Neuronal stem cell (in vitro differentiated cells): ENCODE measurements around the gene ARAP1.

Experiments
- DNase-seq: peaks from one replicate; pipeline ENCODE4 v3.0.0-alpha.2; 2013; ENCODE audit warnings: low spot score
- H2AFZ ChIP-seq: one replicate; pipeline ENCODE4 v1.6.1; 2013; ENCODE audit warnings: mild to moderate bottlenecking, low read length, inconsistent platforms
- H2AK5ac ChIP-seq: 2 replicates; pipeline ENCODE4 v1.6.1; 2013; ENCODE audit warnings: low read depth, mild to moderate bottlenecking, inconsistent platforms, low read length, moderate library complexity, mixed read lengths
- H2BK120ac ChIP-seq: 2 replicates; pipeline ENCODE4 v1.6.1; 2013; ENCODE audit warnings: low read depth, mild to moderate bottlenecking, inconsistent platforms, low read length, moderate library complexity, mixed read lengths
- H2BK12ac ChIP-seq: one replicate; pipeline ENCODE4 v1.6.1; 2013; ENCODE audit warnings: low read length, inconsistent platforms
- H2BK15ac ChIP-seq: 2 replicates; pipeline ENCODE4 v1.6.1; 2013; ENCODE audit warnings: mild to moderate bottlenecking, low read length, inconsistent platforms, mixed read lengths
- H2BK5ac ChIP-seq: one replicate; pipeline ENCODE4 v1.6.1; 2013; ENCODE audit warnings: inconsistent platforms, mild to moderate bottlenecking, low read length, moderate library complexity
- H3K14ac ChIP-seq: one replicate; pipeline ENCODE4 v1.6.1; 2013; ENCODE audit warnings: low read length, inconsistent platforms
- H3K18ac ChIP-seq: 2 replicates; pipeline ENCODE4 v1.6.1; 2013; ENCODE audit warnings: low read length, inconsistent platforms
- H3K23ac ChIP-seq: 2 replicates; pipeline ENCODE4 v1.6.1; 2013; ENCODE audit warnings: low read depth, mild to moderate bottlenecking, mixed read lengths, low read length, inconsistent platforms; ENCODE audit not compliant: poor library complexity
- H3K27ac ChIP-seq: replicated peaks from 3 replicates; pipeline ENCODE4 v1.5.1; 2013; ENCODE audit warnings: low read length, inconsistent platforms
- H3K27me3 ChIP-seq, 3 experiments: 2 replicates each; pipeline ENCODE4 v1.6.1; 2013; ENCODE audit warnings: low read length in 3 of 3, mild to moderate bottlenecking in 2 of 3, inconsistent platforms in 1 of 3, low read depth in 1 of 3, mixed read lengths in 1 of 3, moderate library complexity in 1 of 3; ENCODE audit not compliant: control insufficient read depth in 3 of 3, insufficient read depth in 3 of 3
- H3K36me3 ChIP-seq, 2 donors: replicated peaks in 1 of 2; 2 replicates each; pipeline ENCODE4 v1.6.1; 2013; ENCODE audit warnings: low read length in 2 of 2; ENCODE audit not compliant: control insufficient read depth in 2 of 2, insufficient read depth in 2 of 2
- H3K4ac ChIP-seq: 2 replicates; pipeline ENCODE4 v1.6.1; 2013; ENCODE audit warnings: inconsistent platforms, mild to moderate bottlenecking, low read length, moderate library complexity
- H3K4me1 ChIP-seq, 2 donors: 1 replicate in 1 of 2; 2 replicates in 1 of 2; pipeline ENCODE4 v1.6.1; 2013; ENCODE audit warnings: low read length in 2 of 2, low read depth in 1 of 2; ENCODE audit not compliant: control insufficient read depth in 2 of 2, insufficient read depth in 1 of 2
- H3K4me2 ChIP-seq: one replicate; pipeline ENCODE4 v1.6.1; 2013; ENCODE audit warnings: mild to moderate bottlenecking, low read length, inconsistent platforms; ENCODE audit not compliant: insufficient read depth, poor library complexity, severe bottlenecking
- H3K4me3 ChIP-seq, 2 donors: 2 replicates each; pipeline ENCODE4 v1.5.1; 2013; ENCODE audit warnings: low read length in 2 of 2, mild to moderate bottlenecking in 2 of 2, inconsistent platforms in 1 of 2, moderate library complexity in 1 of 2
- H3K79me1 ChIP-seq: one replicate; pipeline ENCODE4 v1.6.1; 2013; ENCODE audit warnings: low read depth, mild to moderate bottlenecking, inconsistent platforms, low read length, moderate library complexity
- H3K9ac ChIP-seq: one replicate; pipeline ENCODE4 v1.6.1; 2013; ENCODE audit warnings: mild to moderate bottlenecking, low read depth, low read length, inconsistent platforms; ENCODE audit not compliant: poor library complexity
- H3K9me3 ChIP-seq, 2 donors: replicated peaks in 1 of 2; 2 replicates each; pipeline versions ENCODE3 to v1.6.1; 2013; ENCODE audit warnings: low read length in 2 of 2, mild to moderate bottlenecking in 2 of 2, inconsistent platforms in 1 of 2, low read depth in 1 of 2, mixed read lengths in 1 of 2, moderate library complexity in 1 of 2; ENCODE audit not compliant: control insufficient read depth in 2 of 2, insufficient read depth in 1 of 2
- H4K8ac ChIP-seq: one replicate; pipeline ENCODE4 v1.6.1; 2013; ENCODE audit warnings: low read depth, mild to moderate bottlenecking, inconsistent platforms, low read length, moderate library complexity
- H4K91ac ChIP-seq: one replicate; pipeline ENCODE4 v1.6.1; 2013; ENCODE audit warnings: low read length, low read depth, mild to moderate bottlenecking, inconsistent platforms; ENCODE audit not compliant: poor library complexity
- WGBS, 2 donors: extraction: QIAGEN DNeasy Blood & Tissue Kit; methylation state at CpG; one replicate each; pipeline ENCODE4 v1.1.7; 2013; ENCODE audit warnings: missing lambda C conversion rate in 2 of 2, mixed read lengths in 1 of 2; ENCODE audit not compliant: insufficient read length in 2 of 2, insufficient replicate concordance in 1 of 2; ENCODE audit errors: extremely low coverage in 2 of 2; 5-methylcytosine and 5-hydroxymethylcytosine counted together

Gene ARAP1

DNA sequence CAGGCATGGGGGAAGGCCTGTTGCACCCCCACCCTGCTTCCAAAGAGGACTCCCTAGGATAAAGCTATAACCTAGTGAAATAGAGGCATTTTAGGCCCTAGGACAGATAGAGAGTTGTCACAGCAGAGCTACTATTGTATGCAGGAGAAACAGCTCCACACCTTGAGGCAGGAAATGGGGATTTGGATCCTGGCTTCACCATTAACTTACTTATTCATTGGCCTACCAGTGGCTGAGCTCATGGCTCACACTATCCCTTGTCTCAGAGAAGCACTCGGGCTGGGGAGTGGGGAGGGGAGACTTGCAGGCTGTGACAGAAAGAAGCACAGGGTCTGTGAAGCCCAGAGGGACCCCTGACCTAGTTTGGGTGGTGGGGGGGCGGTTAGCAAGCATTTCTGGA lies 77.0 kb downstream of the ARAP1 start:
- H3K14ac ChIP-seq: no peak overlapping the region
- H2AFZ ChIP-seq: no peak overlapping the region
- peaks cover 3 to 8% of the 10 kb centered on the region in 2 donors for H3K4me1 ChIP-seq
- no peak overlapping the region for H3K4me3 ChIP-seq
- no peaks in the 10 kb centered on the region for H3K9me3 ChIP-seq
- no peak overlapping the region for H3K9ac ChIP-seq
- no peak overlapping the region for H2BK15ac ChIP-seq
- no peak overlapping the region for H3K4ac ChIP-seq
- H3K36me3 ChIP-seq: no peaks in the 10 kb centered on the region
- no peak overlapping the region for H4K8ac ChIP-seq
- H3K79me1 ChIP-seq: no peaks in the 10 kb centered on the region
- H4K91ac ChIP-seq: no peak overlapping the region
- H2BK120ac ChIP-seq: no peak overlapping the region
- no CpG with 5 or more reads among the region's 2 CpGs for WGBS, 2 donors
- H3K27me3 ChIP-seq: peaks cover 0 to 91% (median 48%) of the 10 kb centered on the region in 3 experiments
- H3K4me2 ChIP-seq: no peak overlapping the region
- no peak overlapping the region for H2AK5ac ChIP-seq
- peak overlapping the region; percentile 59 for H2BK5ac ChIP-seq
- no peak overlapping the region for H3K23ac ChIP-seq
- no peak overlapping the region for H2BK12ac ChIP-seq
- DNase-seq: no peak
- no peak overlapping the region for H3K18ac ChIP-seq
- no peak overlapping the region for H3K27ac ChIP-seq

DNA sequence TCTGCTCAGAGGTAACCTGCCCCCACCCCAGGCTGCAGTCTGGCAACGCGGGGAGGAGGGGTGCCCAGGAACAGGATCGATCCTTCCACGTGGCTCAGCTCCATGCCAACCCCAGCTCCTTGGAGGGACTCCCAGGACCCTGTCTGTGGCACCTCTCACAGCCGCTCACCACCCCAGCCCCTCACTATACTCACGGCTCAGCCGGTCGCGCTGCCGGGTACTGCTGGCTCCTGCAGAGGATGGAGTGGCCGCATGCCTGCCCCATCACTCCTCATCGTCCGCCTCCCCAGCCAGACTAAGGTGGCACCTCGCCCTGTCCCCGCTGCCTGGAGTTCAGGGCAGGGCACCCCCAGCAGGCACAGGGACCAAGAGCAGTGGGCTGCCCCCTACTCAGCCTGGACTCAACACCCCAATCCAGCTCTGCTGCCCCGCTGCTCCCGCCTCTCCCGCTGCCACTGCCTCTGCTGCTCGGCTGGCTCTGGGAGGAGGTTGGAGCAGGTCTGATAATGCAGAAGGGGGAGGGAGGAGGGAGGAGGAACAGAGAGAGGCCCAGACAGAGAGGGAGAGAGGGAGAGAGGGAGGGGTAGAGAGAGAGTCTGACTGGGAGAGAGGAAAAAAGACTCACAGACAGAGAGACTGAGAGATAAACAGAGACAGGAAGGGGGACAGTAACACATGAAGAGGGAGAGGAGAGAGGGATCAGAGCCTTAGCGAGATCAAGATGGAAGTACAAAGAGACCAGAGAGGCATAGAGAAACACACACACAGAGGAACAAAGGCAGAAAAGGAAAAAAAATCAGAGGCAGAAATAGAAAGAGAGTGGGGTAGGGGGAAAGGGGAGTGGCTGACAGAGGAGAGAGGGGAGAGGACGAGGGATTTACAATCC lies 78.0 kb downstream of the ARAP1 start, which contains the start of gene PDE2A:
PDE2A (minus strand) TSS at position 480 of the 886 bp plus-strand sequence; CDS start at position 265, 215 bp downstream.
- H3K4me2 ChIP-seq: no peak within 1 kb of the TSS
- H3K4me1 ChIP-seq: peaks cover 4 to 9% of the 10 kb centered on the region in 2 donors
- H2AK5ac ChIP-seq: no peak within 1 kb of the TSS
- no peak within 1 kb of the TSS for H4K91ac ChIP-seq
- H3K36me3 ChIP-seq: no peaks in the 10 kb centered on the region
- no peak within 1 kb of the TSS for H4K8ac ChIP-seq
- no peaks in the 10 kb centered on the region for H3K79me1 ChIP-seq
- no peak within 1 kb of the TSS for H2BK120ac ChIP-seq
- no peak within 1 kb of the TSS for H2BK12ac ChIP-seq
- no peak within 1 kb of the TSS for H3K4me3 ChIP-seq
- H3K18ac ChIP-seq: no peak within 1 kb of the TSS
- no peak within 1 kb of the TSS for H3K4ac ChIP-seq
- WGBS, 2 donors: no CpG with 5 or more reads among the region's 21 CpGs
- peak within 1 kb of the TSS; percentile 75 for H3K23ac ChIP-seq
- H3K9ac ChIP-seq: no peak within 1 kb of the TSS
- H2BK5ac ChIP-seq: peak within 1 kb of the TSS; percentile 59
- H2BK15ac ChIP-seq: no peak within 1 kb of the TSS
- no peak within 1 kb of the TSS for H3K27ac ChIP-seq
- no peak for DNase-seq
- peaks cover 0 to 83% (median 46%) of the 10 kb centered on the region in 3 experiments for H3K27me3 ChIP-seq
- no peak within 1 kb of the TSS for H3K14ac ChIP-seq
- H2AFZ ChIP-seq: peak within 1 kb of the TSS; percentile 79
- no peaks in the 10 kb centered on the region for H3K9me3 ChIP-seq

DNA sequence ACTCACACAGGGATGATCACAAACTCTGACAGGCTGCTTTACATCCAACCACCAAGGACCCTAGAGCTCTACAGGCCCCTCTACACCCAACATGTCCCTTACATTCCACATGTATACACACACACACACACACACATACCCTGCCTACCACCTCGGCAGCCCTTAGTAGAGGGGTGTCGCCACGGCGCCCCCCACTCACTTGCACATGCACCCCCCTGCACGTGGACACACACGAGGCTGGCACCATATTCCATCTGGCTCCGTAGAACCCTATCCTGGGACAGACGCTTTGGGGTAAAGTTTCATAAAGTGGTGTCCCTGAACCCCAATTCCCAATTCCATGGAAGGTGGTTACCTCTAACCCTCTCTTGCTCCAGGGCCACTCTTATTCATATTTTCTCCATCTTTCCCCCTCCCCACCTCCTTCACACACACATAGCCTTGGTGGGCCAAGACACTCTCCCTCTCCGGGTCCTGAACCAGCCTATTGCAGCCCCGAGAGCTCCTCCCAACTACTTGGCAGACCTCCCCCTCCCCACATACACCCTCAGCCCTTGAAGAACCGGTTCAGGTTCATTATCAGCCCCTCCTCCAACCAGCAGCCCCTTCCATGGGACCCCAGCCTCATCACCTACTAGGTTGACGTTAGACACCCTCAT lies 78.8 kb downstream of the ARAP1 start:
- Histone ChIP-seq H2BK120ac (no peak overlapping the region), H4K8ac (no peak overlapping the region), H3K9me3 (no peaks in the 10 kb centered on the region), H2AFZ (no peak overlapping the region), H3K27ac (no peak overlapping the region), H3K14ac (no peak overlapping the region), H3K4ac (no peak overlapping the region), H2BK12ac (no peak overlapping the region), H2BK5ac (no peak overlapping the region), H3K4me1 (peaks cover 6 to 12% of the 10 kb centered on the region in 2 donors), H3K4me2 (no peak overlapping the region), H2AK5ac (no peak overlapping the region), H3K27me3 (peaks cover 0 to 75% (median 42%) of the 10 kb centered on the region in 3 experiments), H3K79me1 (no peaks in the 10 kb centered on the region), H3K9ac (no peak overlapping the region), H3K4me3 (no peak overlapping the region), H3K36me3 (no peaks in the 10 kb centered on the region), H2BK15ac (no peak overlapping the region), H3K23ac (peak overlapping the region; percentile 75), H3K18ac (no peak overlapping the region), H4K91ac (no peak overlapping the region)
- DNase-seq: peak; percentile 53
- no CpG with 5 or more reads among the region's 12 CpGs for WGBS, 2 donors
